ENCODE results near the gene ENAM.
A peak's percentile ranks its signal among the peaks of the same experiment; 100 is the strongest.
"Not testable (repeated sequence)": the region's sequence is repeated elsewhere in the genome, so short reads cannot be mapped to it uniquely, and the experiment has no call there.

ENAM gene

GRCh38 chr4:70678383-70678999 is 49.9 kb downstream of the ENAM start:
- H2AFZ ChIP-seq (ENCODE audit: low read length), result no peak overlapping the region
- H3K36me3 ChIP-seq (ENCODE audit: insufficient read depth, low read length), result no peaks in the 10 kb centered on the region
- no peaks in the 10 kb centered on the region for H3K9me3 ChIP-seq (ENCODE audit: insufficient read depth, low read depth, low read length)
- H3K79me2 ChIP-seq (ENCODE audit: insufficient read depth, low read length), result no peaks in the 10 kb centered on the region
- H4K20me1 ChIP-seq (ENCODE audit: insufficient read depth, low read length, poor library complexity, severe bottlenecking), result no peaks in the 10 kb centered on the region
- peaks cover 5% of the 10 kb centered on the region; the same call in 1 of the 2 replicates for H3F3A ChIP-seq (ENCODE audit: low read depth)
- H3K9ac ChIP-seq (ENCODE audit: low read depth, low read length, poor library complexity, severe bottlenecking), result no peak overlapping the region
- H3K27me3 ChIP-seq (ENCODE audit: insufficient read depth, low read length, poor library complexity, severe bottlenecking), result no peaks in the 10 kb centered on the region
- TF ChIP-seq CTCF (conservative IDR thresholded peaks at IDR 0.05; ENCODE audit: low read length) (no peak), EZH2phosphoT487 (IDR thresholded peaks at IDR 0.05; ENCODE audit: borderline replicate concordance) (peak; percentile 20; the same call in 1 of the 2 replicates)
- peak overlapping the region; percentile 53 for H3K4me2 ChIP-seq (ENCODE audit: low read depth, low read length, poor library complexity, severe bottlenecking)
- peaks cover 28% of the 10 kb centered on the region for H3K4me1 ChIP-seq (ENCODE audit: insufficient read depth, low read length, poor library complexity, severe bottlenecking)
- H3K4me3 ChIP-seq (ENCODE audit: low read length, poor library complexity, severe bottlenecking), result peak overlapping the region; percentile 11
- H3K9me2 ChIP-seq (replicated peaks; ENCODE audit: low read depth, low read length), result no peaks in the 10 kb centered on the region

DNA sequence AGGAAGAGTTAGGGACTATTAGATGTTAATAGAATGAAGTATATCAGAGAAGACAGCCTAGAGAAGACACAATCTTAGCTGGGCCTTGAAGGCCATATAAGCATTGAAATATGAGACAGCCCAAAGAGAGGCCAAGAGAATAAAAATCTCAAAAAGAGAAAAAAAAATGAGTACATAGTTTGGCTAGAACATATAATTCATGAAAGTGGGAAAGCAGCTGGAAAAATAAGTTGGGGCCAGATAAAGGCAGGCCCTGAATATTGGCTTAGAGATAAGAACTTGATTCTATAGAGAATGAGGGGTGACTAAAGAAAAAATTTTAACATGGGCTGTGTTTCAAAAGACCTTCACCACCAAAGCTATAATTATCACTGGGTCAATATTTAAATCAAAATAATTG is 52.4 kb downstream of the ENAM start:
- Histone ChIP-seq H3K9ac (ENCODE audit: low read depth, low read length, poor library complexity, severe bottlenecking) (no peak overlapping the region), H3K4me1 (ENCODE audit: insufficient read depth, low read length, poor library complexity, severe bottlenecking) (peaks cover 28% of the 10 kb centered on the region), H4K20me1 (ENCODE audit: insufficient read depth, low read length, poor library complexity, severe bottlenecking) (no peaks in the 10 kb centered on the region), H3K36me3 (ENCODE audit: insufficient read depth, low read length) (no peaks in the 10 kb centered on the region), H2AFZ (ENCODE audit: low read length) (no peak overlapping the region), H3K79me2 (ENCODE audit: insufficient read depth, low read length) (no peaks in the 10 kb centered on the region), H3F3A (ENCODE audit: low read depth) (peaks cover 5% of the 10 kb centered on the region; the same call in 1 of the 2 replicates), H3K4me2 (ENCODE audit: low read depth, low read length, poor library complexity, severe bottlenecking) (no peak overlapping the region), H3K9me3 (ENCODE audit: insufficient read depth, low read depth, low read length) (no peaks in the 10 kb centered on the region), H3K9me2 (replicated peaks; ENCODE audit: low read depth, low read length) (no peaks in the 10 kb centered on the region), H3K27me3 (ENCODE audit: insufficient read depth, low read length, poor library complexity, severe bottlenecking) (no peaks in the 10 kb centered on the region), H3K4me3 (ENCODE audit: low read length, poor library complexity, severe bottlenecking) (no peak overlapping the region)
- TF ChIP-seq CTCF (conservative IDR thresholded peaks at IDR 0.05; ENCODE audit: low read length) (no peak), EZH2phosphoT487 (IDR thresholded peaks at IDR 0.05; ENCODE audit: borderline replicate concordance) (no peak)

GRCh38 chr4:70681704-70682103 is 53.2 kb downstream of the ENAM start:
- Histone ChIP-seq H3K4me2 (ENCODE audit: low read depth, low read length, poor library complexity, severe bottlenecking) (no peak overlapping the region), H3K27me3 (ENCODE audit: insufficient read depth, low read length, poor library complexity, severe bottlenecking) (no peaks in the 10 kb centered on the region), H3K9me3 (ENCODE audit: insufficient read depth, low read depth, low read length) (no peaks in the 10 kb centered on the region), H3K9me2 (replicated peaks; ENCODE audit: low read depth, low read length) (no peaks in the 10 kb centered on the region), H3K79me2 (ENCODE audit: insufficient read depth, low read length) (no peaks in the 10 kb centered on the region), H3F3A (ENCODE audit: low read depth) (peaks cover 5% of the 10 kb centered on the region; the same call in 1 of the 2 replicates), H3K36me3 (ENCODE audit: insufficient read depth, low read length) (no peaks in the 10 kb centered on the region), H3K4me3 (ENCODE audit: low read length, poor library complexity, severe bottlenecking) (no peak overlapping the region), H3K9ac (ENCODE audit: low read depth, low read length, poor library complexity, severe bottlenecking) (no peak overlapping the region), H2AFZ (ENCODE audit: low read length) (no peak overlapping the region), H3K4me1 (ENCODE audit: insufficient read depth, low read length, poor library complexity, severe bottlenecking) (peaks cover 24% of the 10 kb centered on the region), H4K20me1 (ENCODE audit: insufficient read depth, low read length, poor library complexity, severe bottlenecking) (no peaks in the 10 kb centered on the region)
- TF ChIP-seq EZH2phosphoT487 (IDR thresholded peaks at IDR 0.05; ENCODE audit: borderline replicate concordance) (no peak), CTCF (conservative IDR thresholded peaks at IDR 0.05; ENCODE audit: low read length) (no peak)

GRCh38 chr4:70682142-70682541 is 53.6 kb downstream of the ENAM start:
- not testable (repeated sequence) for H3K9me2 ChIP-seq (replicated peaks; ENCODE audit: low read depth, low read length); H3F3A ChIP-seq (ENCODE audit: low read depth); H3K4me2 ChIP-seq (ENCODE audit: low read depth, low read length, poor library complexity, severe bottlenecking); H2AFZ ChIP-seq (ENCODE audit: low read length); H3K79me2 ChIP-seq (ENCODE audit: insufficient read depth, low read length); H3K9ac ChIP-seq (ENCODE audit: low read depth, low read length, poor library complexity, severe bottlenecking); H3K27me3 ChIP-seq (ENCODE audit: insufficient read depth, low read length, poor library complexity, severe bottlenecking); H3K36me3 ChIP-seq (ENCODE audit: insufficient read depth, low read length); H3K9me3 ChIP-seq (ENCODE audit: insufficient read depth, low read depth, low read length); H4K20me1 ChIP-seq (ENCODE audit: insufficient read depth, low read length, poor library complexity, severe bottlenecking); H3K4me3 ChIP-seq (ENCODE audit: low read length, poor library complexity, severe bottlenecking)
- peaks cover 19% of the 10 kb centered on the region for H3K4me1 ChIP-seq (ENCODE audit: insufficient read depth, low read length, poor library complexity, severe bottlenecking)
